HG02678 (cell line): ENCODE measurements around the gene RAB40C.
A peak's percentile ranks its signal among the peaks of the same experiment; 100 is the strongest.

Experiments used
- ATAC-seq: cut with Tn5 transposase; IDR thresholded peaks from one replicate; pipeline ENCODE4 v1.9.1; 2021; ENCODE audit warnings: mild to moderate bottlenecking, moderate library complexity; ENCODE audit not compliant: unreplicated experiment

RAB40C gene

DNA sequence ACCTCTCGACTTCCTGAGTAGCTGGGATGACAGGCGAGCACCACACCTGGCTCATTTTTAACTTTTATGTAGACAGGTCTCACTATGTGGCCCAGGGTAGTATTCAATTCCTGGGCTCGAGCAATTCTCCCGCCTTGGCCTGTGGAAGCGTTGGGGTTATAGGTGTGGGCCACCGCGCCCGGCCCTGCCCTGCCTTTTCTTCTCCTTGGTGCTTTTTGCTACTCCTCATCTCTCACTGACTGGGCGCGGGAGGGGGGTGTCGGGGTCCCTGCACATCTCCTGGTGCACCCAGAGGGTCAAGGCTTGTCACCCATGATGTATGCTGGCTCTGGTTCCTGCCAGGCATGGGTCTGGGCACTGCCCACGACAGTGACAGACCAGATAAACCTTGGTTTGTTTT is 54.7 kb downstream of the RAB40C start:
- ATAC-seq, result no peak

DNA sequence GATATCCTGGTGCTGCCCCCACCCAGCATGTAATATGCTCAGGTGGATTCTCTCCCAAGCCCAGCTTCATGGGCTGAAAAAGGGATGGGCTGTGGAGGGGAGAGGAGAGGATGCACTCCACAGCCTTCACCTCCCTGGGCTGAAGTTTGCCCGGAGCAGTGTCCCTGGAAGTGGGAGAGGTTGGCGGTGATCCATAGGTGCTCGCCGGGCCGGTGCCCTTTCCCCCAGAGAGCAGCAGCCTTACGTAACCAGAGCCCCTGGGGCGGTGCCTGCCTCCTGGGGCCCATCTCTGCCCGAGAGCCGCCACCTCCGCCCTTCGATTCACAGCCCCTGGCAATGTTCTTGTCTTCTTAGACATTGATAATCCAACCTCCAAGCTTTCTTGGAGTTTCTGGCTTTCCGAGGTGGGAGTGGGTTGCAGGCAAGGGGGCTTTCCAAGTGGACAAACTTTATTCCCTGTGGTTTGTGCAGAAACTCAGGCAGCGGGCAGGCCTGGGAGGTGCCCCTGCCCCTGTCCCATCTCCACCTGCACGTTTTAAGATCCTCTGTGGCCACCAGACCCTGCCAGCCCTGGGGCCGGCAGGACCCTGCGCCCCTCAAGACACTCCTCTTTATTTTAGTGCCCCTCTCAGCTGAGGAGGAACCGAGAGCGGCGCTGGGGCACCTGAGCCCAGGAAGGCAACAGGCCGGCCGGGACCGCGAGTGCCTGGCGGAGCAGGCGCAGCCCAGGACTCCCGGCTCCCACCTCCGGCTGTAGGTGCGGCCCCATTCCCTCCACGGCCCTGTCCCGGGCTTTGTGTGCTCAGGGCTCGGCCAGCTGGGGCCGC is 56.2 kb downstream of the RAB40C start:
- no peak for ATAC-seq

DNA sequence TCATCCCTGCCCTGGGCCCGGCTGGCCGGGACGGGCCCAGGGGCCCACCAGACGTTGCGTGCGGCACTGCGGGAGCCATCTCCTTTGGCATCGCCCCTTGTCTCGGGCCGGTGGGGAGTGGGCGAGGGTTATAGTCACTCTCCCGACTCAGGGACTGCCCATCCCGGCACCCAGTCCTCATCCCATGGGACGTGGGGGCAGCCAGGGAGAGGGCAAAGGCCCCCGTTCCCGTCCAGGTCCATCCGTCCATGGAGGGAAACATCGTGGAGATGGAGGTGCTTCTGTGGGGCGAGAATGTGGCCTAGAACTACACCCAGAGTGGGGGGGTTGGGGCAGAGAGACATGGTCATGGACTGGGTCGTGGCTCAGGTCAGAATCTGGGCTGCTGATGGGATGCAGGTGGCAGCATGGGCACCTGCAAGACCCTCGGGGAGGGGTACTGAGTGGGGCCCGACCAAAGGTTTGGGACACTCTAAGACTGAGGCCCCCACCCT is 56.9 kb downstream of the RAB40C start:
- no peak for ATAC-seq

DNA sequence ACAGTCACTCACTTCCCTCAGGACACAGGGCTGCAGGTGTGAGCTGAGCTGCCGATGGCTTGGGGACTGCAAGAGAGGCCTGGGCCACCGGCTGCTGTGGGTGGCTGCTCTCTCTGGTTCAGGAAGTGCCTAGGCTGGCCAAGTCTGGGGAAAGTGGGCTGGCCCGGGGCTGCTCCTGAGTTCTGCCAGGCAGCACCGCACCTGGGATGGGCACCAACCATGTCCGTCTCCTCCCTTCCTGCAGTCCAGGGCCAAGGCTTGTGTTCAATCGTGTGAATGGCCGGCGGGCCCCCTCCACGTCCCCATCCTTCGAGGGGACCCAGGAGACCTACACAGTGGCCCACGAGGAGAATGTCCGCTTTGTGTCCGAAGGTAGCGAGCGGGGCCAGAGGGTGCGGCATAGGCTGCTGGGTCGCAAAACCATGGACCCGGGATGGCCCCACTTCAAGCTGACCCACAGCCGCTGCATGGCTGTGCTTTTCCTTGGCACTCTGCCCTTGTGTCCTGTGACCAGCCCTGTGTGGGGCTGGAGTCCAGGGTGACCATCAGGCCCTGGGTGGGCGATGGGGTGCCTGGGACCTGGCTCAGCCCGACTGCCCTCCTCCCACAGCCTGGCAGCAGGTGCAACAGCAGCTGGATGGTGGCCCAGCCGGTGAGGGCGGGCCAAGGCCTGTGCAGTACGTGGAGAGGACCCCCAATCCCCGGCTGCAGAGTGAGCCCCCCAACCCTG is 57.5 kb downstream of the RAB40C start:
- ATAC-seq, result no peak

DNA sequence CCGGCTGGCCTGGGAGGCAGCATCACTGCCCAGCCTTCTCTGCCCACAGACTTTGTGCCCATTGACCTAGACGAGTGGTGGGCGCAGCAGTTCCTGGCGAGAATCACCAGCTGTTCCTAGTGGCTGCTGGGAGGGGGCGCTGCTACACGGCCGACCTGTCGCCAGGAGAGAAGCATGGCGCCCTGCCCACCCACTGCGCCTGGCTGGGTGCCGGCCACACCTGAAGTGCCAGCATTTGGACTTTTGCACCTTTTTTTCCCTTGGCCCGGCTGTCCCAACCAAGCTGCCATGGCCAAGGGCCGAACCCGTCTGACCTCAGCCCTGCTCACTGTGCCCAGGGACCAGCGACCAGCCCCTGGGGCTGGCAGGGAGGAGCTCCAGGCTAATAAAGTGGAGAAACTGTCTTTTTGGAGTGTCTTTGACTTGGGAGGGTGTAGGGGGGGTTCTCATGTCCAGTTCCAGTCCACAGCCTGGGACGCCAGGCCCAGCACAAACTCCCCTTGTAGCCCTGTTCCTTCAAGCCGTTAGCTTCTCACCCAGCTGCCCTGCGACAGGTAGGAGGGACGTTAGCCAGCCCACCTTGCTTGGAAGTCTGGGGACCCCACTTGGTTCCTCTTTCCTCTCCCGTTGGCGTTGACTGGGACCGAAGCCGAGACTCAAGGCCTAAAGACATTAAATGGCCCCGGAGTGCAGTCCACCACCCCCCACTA is 58.4 kb downstream of the RAB40C start:
- no peak for ATAC-seq

DNA sequence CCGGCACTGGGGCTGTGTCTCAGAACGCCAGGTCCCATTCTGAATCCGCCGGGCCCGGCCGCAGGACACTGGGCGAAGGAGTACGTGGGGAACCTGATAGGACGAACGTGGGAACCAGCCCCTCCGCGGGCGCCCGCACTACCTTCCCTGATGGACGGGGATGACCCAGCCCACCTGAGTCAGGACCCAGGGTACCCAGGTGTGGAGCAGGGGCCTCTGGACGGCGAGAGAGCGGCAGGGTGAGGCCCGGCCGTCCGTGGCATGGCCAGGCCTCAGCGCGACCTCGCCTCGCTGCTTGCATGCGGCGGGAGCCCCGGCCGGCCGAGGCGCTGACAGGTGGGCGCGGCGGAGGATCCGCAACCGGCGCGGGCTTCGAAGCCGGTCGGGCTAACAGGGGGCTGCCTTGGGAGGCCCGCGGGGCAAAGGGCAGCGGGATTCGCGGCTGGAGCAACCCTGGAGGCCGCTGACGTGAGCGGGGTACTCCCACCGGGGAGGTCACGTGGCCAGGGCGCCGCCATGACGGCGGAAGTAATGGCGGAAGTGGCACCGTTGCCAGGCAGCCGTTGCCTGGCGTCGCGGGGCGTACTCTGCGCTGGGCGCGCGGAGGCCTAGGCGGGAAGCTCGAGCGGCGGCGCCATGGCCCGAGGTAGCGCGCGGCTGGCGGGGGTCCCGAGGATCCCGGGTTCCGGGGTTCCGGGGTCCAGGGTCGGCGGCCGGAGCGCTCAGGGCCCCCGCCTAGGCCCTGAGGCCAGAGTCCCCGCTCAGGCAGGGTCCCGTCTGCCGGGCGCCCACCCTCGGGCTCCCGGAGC is 59.1 kb downstream of the RAB40C start, which contains the start of gene WDR90:
TSS of gene WDR90 (plus strand) at position 585 of the 809 bp plus-strand sequence. CDS start at position 637, 52 bp downstream.
- peak; percentile 82 for ATAC-seq

DNA sequence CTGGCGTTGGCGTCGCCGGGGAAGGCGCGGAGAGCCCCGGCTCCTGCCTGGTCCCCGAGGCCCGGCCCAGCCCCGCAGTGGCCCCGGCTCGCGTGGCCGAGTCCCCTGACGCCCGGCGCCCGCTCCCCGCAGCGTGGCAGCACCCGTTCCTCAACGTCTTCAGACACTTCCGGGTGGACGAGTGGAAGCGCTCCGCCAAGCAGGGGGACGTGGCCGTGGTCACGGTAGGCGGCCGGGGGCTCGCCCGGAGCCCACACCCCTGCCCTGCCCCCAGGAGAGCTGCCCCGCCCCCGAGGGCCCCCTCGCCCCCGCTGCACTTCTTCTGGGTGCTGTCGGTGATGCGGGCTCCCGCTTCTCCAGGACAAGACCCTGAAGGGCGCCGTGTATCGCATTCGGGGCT is 59.8 kb downstream of the RAB40C start:
- peak; percentile 12 for ATAC-seq

DNA sequence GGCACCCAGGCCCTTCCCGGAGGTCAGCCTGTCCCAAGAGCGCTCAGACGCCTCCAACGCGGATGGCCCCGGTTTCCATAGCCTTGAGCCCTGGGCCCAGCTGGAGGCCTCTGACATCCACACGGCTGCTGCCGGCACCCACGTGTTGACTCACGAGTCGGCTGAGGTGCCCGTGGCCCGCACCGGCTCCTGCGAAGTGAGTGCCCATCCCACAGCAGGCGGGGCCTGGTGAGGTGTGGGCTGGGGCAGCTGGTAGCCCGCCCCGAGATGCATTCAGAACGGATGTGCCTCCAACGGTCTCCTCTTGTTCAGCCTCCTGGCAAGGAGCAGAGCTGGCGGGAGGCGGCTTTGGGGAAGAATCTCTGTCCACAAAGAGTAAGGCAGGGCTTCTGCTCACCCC is 62.0 kb downstream of the RAB40C start:
- no peak for ATAC-seq

DNA sequence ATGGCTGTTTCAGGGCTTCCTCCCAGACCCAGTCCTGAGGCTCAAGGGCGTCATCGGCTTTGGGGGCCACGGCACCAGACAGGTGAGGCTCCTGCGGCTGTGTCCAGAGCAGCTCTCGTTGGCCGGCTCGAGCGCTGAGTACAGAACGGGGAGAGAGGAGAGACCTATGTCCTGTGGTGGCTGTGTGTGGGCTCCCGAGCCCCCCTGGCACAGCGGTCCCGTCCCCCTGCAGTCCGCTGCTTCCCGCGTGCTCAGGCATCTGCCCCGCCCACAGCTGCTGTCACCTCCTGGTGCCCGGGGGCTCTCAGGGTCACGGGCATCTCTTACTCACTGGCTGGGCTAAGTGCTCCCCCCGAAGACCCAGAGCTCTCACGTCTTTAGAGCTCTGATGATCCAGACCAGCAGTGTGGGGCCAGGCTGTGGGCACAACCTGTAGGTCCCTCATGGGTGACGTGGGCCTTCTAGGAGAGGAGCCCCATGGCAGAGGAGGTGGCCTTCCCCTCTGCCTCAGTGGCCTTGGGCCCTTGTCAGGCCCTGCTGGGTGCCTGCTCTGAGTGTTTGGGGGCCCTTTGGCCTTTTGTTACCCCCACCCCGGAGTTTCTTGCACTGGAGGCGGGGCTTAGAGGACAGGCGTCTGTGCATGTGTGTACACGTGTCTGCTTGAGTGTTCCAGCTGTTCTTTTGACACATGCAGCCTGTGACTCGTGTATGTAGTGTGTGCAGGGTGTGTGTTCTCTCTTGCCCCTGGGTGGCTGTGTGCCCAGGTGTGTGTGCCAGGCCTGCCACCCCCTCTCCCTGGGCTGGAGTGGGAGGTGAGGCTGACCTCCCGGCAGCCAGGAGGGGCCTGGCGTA is 62.8 kb downstream of the RAB40C start:
- no peak for ATAC-seq

DNA sequence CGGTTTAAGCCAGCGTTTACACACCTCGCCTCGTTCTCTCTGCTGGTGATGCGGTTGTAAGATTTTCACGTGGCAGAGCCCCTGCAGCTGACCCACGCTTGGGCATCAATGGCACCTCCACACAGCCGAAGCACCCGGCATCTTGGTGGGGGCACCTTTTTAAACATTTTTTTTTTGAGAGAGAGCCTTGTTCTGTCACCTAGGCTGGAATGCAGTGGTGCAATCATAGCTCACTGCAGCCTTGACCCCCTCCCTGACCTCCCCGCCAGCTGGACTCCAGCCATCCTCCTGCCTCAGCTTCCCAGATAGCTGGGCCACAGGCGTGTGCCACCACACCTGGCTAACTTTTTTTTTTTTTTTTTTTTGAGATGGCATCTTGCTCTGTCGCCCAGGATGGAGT is 64.2 kb downstream of the RAB40C start:
- no peak for ATAC-seq

DNA sequence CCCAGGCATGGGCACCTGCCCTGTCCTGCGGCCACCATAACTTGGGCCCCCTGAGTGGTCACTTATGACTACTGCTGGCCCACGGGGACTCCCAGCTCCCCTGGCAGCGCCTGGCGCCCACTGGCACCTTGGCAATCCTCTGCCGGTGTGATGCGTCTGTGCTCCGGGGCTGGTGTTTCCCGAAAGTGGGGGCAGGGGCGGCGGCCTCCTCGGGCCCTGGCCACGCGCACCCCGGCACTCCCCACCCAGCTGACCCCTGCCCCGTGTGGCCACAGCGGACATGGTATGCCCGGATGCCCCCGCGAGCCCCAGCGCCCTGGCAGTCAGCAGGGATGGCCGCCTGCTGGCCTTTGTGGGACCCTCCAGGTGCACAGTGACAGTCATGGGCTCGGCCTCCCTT is 67.6 kb downstream of the RAB40C start:
- ATAC-seq, result no peak

DNA sequence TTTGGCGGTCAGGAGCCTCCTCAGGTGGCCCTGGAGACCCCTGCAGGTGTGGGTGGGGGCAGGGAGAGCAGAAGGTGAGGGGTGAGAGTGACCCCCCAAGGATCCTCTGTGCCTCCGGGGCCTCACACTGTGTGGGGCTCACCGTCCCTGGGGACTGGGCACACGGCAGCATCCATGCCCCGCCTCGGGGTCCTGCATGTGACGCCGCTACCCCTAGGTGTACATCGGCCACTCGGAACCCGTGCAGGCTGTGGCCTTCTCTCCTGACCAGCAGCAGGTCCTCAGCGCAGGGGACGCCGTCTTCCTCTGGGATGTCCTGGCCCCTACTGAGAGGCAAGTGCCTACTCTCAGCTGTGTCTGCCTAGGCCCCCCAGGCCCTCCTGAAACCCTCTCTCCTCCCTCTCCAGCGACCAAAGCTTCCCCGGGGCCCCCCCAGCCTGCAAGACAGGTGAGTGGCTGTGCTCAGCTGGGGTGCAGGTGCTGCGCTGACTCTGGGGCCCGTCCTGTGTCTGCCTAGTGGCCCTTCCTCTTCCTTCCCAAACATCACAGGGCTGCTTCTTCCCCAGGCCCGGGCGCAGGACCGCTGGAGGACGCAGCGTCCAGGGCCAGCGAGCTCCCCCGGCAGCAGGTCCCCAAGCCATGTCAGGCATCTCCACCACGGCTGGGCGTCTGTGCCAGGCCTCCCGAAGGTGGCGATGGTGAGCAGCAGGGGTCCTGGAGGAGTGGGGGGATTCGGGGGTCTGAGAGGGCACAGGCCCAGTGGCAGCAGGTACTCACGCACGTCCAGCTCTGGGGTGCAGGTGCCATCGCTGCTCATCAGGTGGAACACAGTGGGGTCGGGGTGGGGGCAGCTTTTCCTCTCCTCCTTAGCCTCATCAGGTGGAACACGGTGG is 69.1 kb downstream of the RAB40C start:
- no peak for ATAC-seq

DNA sequence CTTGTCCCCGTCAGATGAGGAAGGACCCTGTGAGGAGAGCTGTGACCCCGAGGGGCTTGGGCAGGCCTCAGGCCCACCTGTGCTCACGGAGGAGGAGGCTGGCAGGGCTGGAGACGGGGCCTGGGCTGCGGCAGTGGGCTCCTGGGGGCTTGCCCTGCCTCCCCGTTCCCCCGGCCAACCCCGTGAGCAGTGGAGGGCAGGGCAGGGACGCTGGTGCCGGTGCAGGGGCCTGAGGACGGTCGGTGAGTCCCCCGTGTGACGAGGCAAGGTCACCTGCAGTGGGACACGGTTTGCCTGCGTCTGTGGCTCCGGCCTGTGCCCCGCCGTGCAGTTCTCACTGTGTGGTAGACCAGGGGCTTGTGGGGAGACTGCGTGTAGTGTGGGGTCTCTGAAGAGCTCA is 69.8 kb downstream of the RAB40C start:
- no peak for ATAC-seq

DNA sequence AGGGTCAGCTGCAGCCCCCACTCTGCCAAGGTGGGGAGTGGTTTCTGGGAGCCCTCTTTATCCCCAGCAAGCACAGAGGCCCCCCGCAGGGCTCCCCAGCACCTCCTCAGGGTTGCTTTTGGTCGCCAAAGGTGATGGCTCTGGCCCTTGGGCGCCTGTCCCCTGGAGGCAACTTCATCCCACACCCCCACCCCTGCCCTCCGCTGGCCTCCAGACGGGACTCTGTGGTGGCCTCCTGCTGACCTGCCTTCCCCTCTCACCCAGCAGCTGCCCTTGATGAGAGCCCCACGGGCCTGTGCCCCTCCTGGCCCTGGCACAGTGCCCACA is 70.2 kb downstream of the RAB40C start:
- ATAC-seq, result no peak

DNA sequence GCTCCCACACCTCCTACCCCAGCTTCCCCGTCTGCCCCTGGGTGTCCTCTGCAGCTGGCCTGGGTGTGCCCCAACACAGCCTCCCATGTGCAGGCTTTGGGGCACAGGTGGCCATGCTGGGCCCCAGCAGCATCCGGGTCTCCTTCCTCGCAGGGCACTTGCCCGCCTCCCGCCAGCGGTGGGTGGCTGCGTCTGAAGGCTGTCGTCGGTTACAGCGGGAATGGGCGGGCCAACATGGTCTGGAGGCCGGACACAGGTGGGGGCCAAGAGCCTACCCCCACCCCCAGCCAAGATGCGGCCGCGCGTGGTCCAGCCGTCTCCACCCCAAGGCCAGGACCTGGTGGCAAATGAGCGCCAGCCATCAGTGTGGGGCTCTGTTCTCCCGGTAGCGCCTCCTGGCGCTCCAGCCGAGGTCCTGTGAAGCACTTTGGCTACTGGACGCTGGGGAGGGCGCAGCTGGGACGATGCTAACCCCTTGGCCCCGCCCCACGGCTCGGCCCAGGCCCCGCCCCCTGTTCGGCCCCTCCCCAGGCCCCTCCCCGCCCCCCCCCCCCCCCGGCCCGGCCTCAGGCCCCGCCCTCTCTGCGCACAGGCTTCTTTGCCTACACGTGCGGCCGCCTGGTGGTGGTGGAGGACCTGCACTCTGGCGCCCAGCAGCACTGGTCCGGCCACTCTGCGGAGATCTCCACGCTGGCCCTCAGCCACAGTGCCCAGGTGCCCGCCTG is 70.8 kb downstream of the RAB40C start:
- ATAC-seq, result peak; percentile 64

DNA sequence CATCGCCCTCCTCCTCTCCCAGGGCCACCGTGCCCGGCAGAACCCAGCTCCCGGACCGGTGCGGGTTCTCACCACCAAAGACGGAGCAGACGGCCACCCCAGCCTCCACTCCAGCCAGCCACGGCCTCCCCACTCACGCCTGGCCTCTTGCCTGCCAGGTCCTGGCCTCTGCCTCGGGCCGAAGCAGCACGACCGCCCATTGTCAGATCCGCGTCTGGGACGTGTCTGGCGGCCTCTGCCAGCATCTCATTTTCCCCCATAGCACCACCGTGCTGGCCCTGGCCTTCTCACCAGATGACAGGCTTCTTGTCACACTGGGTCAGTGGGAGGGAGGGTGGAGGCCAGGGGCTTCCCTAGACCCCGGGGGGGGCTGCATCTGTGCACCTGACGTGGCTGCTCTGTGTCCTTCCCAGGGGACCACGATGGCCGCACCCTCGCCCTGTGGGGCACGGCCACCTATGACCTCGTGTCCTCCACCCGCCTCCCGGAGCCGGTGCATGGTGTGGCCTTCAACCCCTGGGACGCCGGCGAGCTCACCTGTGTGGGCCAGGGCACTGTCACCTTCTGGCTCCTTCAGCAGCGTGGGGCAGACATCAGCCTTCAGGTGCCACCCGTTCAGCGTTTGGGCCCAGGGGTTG is 71.4 kb downstream of the RAB40C start:
- ATAC-seq, result no peak

DNA sequence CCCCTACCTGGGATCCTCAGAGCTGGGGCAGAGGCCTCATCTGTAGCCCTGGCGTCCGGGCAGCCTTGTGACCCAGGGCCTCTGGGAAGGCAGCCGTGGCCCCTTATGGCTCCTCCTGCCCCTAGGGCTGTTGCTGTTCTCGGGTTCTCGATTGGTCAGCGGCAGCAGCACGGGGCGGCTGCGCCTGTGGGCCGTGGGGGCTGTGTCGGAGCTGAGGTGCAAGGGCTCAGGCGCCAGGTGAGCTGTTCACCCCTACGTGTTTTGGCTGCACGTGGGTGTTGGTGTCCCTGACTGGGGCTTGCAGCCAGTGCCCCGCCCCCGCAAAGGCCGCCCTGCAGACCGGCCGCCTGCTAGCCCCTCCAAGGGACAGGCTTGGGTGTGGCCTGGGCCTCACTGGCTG is 72.2 kb downstream of the RAB40C start:
- no peak for ATAC-seq

DNA sequence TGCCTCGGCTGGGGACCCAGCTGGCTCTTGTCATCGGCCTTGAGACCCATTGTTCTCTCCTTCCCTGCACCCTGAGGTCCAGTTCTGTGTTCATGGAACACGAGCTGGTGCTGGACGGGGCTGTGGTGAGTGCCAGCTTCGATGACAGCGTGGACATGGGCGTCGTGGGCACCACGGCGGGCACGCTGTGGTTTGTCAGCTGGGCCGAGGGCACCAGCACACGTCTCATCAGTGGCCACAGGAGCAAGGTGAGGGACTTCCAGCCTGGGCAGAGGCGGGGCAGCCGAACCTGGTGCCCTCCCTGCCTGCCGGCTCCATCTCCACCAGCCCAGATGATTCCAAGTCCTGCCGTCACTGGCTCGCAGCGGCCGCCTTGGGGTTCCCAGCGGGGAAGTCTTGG is 72.7 kb downstream of the RAB40C start:
- ATAC-seq, result no peak
